Esophagus (tissue), 2 donors: ENCODE results near the gene ROBO2. TPM values are rescaled to one million over a fixed set of nuclear protein-coding genes. Genes with fewer than 3 reads are reported as not detected.

ENCODE experiments used
- H3K27ac ChIP-seq, 2 donors: one replicate each; pipeline ENCODE4 v1.5.1; 2013; ENCODE audit warnings: low read depth in 2 of 2, mild to moderate bottlenecking in 2 of 2, inconsistent platforms in 1 of 2, low read length in 1 of 2, moderate library complexity in 1 of 2
- H3K27me3 ChIP-seq, 2 donors: one replicate each; pipeline ENCODE4 v1.6.1; 2013; ENCODE audit warnings: low read length in 2 of 2, control low read depth in 1 of 2, mild to moderate bottlenecking in 1 of 2; ENCODE audit not compliant: insufficient read depth in 2 of 2, control insufficient read depth in 1 of 2
- H3K36me3 ChIP-seq, 2 donors: one replicate each; pipeline ENCODE4 v1.6.1; 2013; ENCODE audit warnings: low read length in 1 of 2; ENCODE audit not compliant: control insufficient read depth in 2 of 2, insufficient read depth in 2 of 2
- H3K4me1 ChIP-seq, 2 donors: one replicate each; pipeline ENCODE4 v1.6.1; 2013; ENCODE audit warnings: low read length in 1 of 2; ENCODE audit not compliant: control insufficient read depth in 2 of 2, insufficient read depth in 2 of 2
- H3K4me3 ChIP-seq, 2 donors: one replicate each; pipeline ENCODE4 v1.5.1; 2013; ENCODE audit warnings: low read length in 2 of 2, mild to moderate bottlenecking in 2 of 2, low read depth in 1 of 2, moderate library complexity in 1 of 2
- H3K9me3 ChIP-seq, 2 donors: one replicate each; pipeline ENCODE4 v1.6.1; 2013; ENCODE audit warnings: mild to moderate bottlenecking in 2 of 2, low read depth in 1 of 2, low read length in 1 of 2, moderate library complexity in 1 of 2; ENCODE audit not compliant: control insufficient read depth in 2 of 2, insufficient read depth in 1 of 2
- WGBS, 2 donors: extraction: QIAGEN DNeasy Blood & Tissue Kit; methylation state at CpG; one replicate each; pipeline ENCODE4 v1.1.7; 2013; 5-methylcytosine and 5-hydroxymethylcytosine counted together
- polyA plus RNA-seq, 2 donors: library from polyadenylated mRNA; stranded (reverse); fragments of 200-250 nt; gene quantifications; one replicate each; pipeline ENCODE4 v1.2.3, GENCODE V29; 2013
- donor health status: healthy with polysubstance abuse.
- donor health status: Bipolar disorder and iron deficiency.

The ROBO2 gene
- polyA plus RNA-seq, 2 donors: 1.4 to 2.4 TPM

GRCh38 chr3:77026904-77027634 is 12.8 kb upstream of the ROBO2 start:
- WGBS, 2 donors: 71 to 73% methylated on average over 5 of the region's 5 CpGs

GRCh38 chr3:77028005-77028404 is 11.9 kb upstream of the ROBO2 start:
- no peaks in the 10 kb centered on the region for H3K27me3 ChIP-seq
- H3K36me3 ChIP-seq: no peaks in the 10 kb centered on the region
- H3K27ac ChIP-seq: no peak overlapping the region
- no peaks in the 10 kb centered on the region for H3K9me3 ChIP-seq
- 44% methylated on average over 2 of the region's 2 CpGs for WGBS, 2 donors
- H3K4me1 ChIP-seq: no peaks in the 10 kb centered on the region
- no peak overlapping the region for H3K4me3 ChIP-seq

More at GRCh38 chr3:77026904-77027634, 12.8 kb upstream of the ROBO2 start:
- Histone ChIP-seq H3K27ac (no peak overlapping the region), H3K27me3 (no peaks in the 10 kb centered on the region), H3K4me3 (no peak overlapping the region), H3K9me3 (no peaks in the 10 kb centered on the region), H3K36me3 (no peaks in the 10 kb centered on the region), H3K4me1 (no peaks in the 10 kb centered on the region)

GRCh38 chr3:77038468-77038929 is 1.4 kb upstream of the ROBO2 start:
- no peaks in the 10 kb centered on the region for H3K9me3 ChIP-seq
- H3K36me3 ChIP-seq: no peaks in the 10 kb centered on the region
- H3K4me1 ChIP-seq: no peaks in the 10 kb centered on the region
- peak overlapping the region; percentile 11 to 45 for H3K27ac ChIP-seq
- 1 to 2% methylated on average over 21 of the region's 21 CpGs for WGBS, 2 donors
- peak overlapping the region; percentile 64 to 72 for H3K4me3 ChIP-seq
- no peaks in the 10 kb centered on the region for H3K27me3 ChIP-seq

- H3K36me3 ChIP-seq: no peaks in the 10 kb centered on the region
- no peaks in the 10 kb centered on the region for H3K27me3 ChIP-seq
- H3K4me3 ChIP-seq: peak overlapping the region; percentile 64 to 72
- no peaks in the 10 kb centered on the region for H3K4me1 ChIP-seq
- peak overlapping the region; percentile 59 to 67 for H3K27ac ChIP-seq
- WGBS, 2 donors: 3 to 5% methylated on average over 24 to 33 of the region's 33 CpGs
- H3K9me3 ChIP-seq: no peaks in the 10 kb centered on the region
Observed at GRCh38 chr3:77038930-77039605, 831 bp upstream of the ROBO2 start.

- Histone ChIP-seq H3K4me1 (no peaks in the 10 kb centered on the region), H3K27ac (peak overlapping the region; percentile 45 to 59), H3K36me3 (no peaks in the 10 kb centered on the region), H3K4me3 (peak overlapping the region; percentile 37 to 72), H3K27me3 (no peaks in the 10 kb centered on the region), H3K9me3 (no peaks in the 10 kb centered on the region)
- WGBS, 2 donors: 7 to 9% methylated on average over 11 of the region's 11 CpGs
Observed at GRCh38 chr3:77040216-77040615, 317 bp downstream of the ROBO2 start.

- H3K9me3 ChIP-seq: no peaks in the 10 kb centered on the region
- peak overlapping the region; percentile 42 to 72 for H3K4me3 ChIP-seq
- H3K36me3 ChIP-seq: no peaks in the 10 kb centered on the region
- 33 to 41% methylated on average over 9 of the region's 9 CpGs for WGBS, 2 donors
- no peaks in the 10 kb centered on the region for H3K4me1 ChIP-seq
- no peaks in the 10 kb centered on the region for H3K27me3 ChIP-seq
- H3K27ac ChIP-seq: no peak overlapping the region
Observed at GRCh38 chr3:77040926-77041722, 1.2 kb downstream of the ROBO2 start.

- 53 to 72% methylated on average over 2 of the region's 2 CpGs for WGBS, 2 donors
- Histone ChIP-seq H3K4me3 (peak overlapping the region in 1 of 2 donors; percentile 33), H3K4me1 (no peaks in the 10 kb centered on the region), H3K27me3 (no peaks in the 10 kb centered on the region), H3K9me3 (no peaks in the 10 kb centered on the region), H3K27ac (no peak overlapping the region), H3K36me3 (no peaks in the 10 kb centered on the region)
Observed at GRCh38 chr3:77041811-77042210, 1.9 kb downstream of the ROBO2 start.

- Histone ChIP-seq H3K4me1 (no peaks in the 10 kb centered on the region), H3K27ac (no peak overlapping the region), H3K9me3 (no peaks in the 10 kb centered on the region), H3K4me3 (peak overlapping the region in 1 of 2 donors; percentile 38), H3K36me3 (no peaks in the 10 kb centered on the region), H3K27me3 (no peaks in the 10 kb centered on the region)
- 41 to 54% methylated on average over 2 of the region's 2 CpGs for WGBS, 2 donors
Observed at GRCh38 chr3:77042343-77042742, 2.4 kb downstream of the ROBO2 start.

- H3K4me1 ChIP-seq: no peaks in the 10 kb centered on the region
- no peaks in the 10 kb centered on the region for H3K27me3 ChIP-seq
- H3K9me3 ChIP-seq: no peaks in the 10 kb centered on the region
- no peak overlapping the region for H3K27ac ChIP-seq
- no peaks in the 10 kb centered on the region for H3K36me3 ChIP-seq
- peak overlapping the region in 1 of 2 donors; percentile 38 for H3K4me3 ChIP-seq
- WGBS, 2 donors: 23 to 28% methylated on average over 2 of the region's 2 CpGs
Observed at GRCh38 chr3:77042882-77043281, 3.0 kb downstream of the ROBO2 start.
